H9 (cell line): ENCODE results near the gene NRXN3. TPM values are rescaled to one million over a fixed set of nuclear protein-coding genes. Genes with fewer than 3 reads are reported as not detected.

Experiments
- DNase-seq: peaks from one replicate; pipeline ENCODE4 v3.0.0-alpha.2; 2017
- H2AFZ ChIP-seq: one replicate; pipeline ENCODE4 v1.6.1; 2013; ENCODE audit warnings: mild to moderate bottlenecking, low read length, control low read depth, moderate library complexity
- H2AK5ac ChIP-seq: 2 replicates; pipeline ENCODE4 v1.6.1; 2013; ENCODE audit warnings: low read length, control low read depth, mixed read lengths; ENCODE audit not compliant: insufficient read length
- H2BK120ac ChIP-seq: one replicate; pipeline ENCODE4 v1.6.1; 2013; ENCODE audit warnings: low read depth, mild to moderate bottlenecking, low read length, control low read depth, inconsistent platforms; ENCODE audit not compliant: poor library complexity, severe bottlenecking
- H2BK12ac ChIP-seq: 2 replicates; pipeline ENCODE4 v1.6.1; 2013; ENCODE audit warnings: low read length, control low read depth, mixed read lengths, low read depth; ENCODE audit not compliant: insufficient read length
- H2BK15ac ChIP-seq: 2 replicates; pipeline ENCODE4 v1.6.1; 2013; ENCODE audit warnings: low read depth, low read length, control low read depth
- H2BK20ac ChIP-seq: one replicate; pipeline ENCODE4 v1.6.1; 2013; ENCODE audit warnings: low read depth, mild to moderate bottlenecking, low read length, control low read depth, inconsistent platforms; ENCODE audit not compliant: poor library complexity, severe bottlenecking
- H2BK5ac ChIP-seq: 2 replicates; pipeline ENCODE4 v1.6.1; 2013; ENCODE audit warnings: low read length, control low read depth, mixed read lengths; ENCODE audit not compliant: insufficient read length
- H3K14ac ChIP-seq: 2 replicates; pipeline ENCODE4 v1.6.1; 2013; ENCODE audit warnings: low read length, control low read depth; ENCODE audit not compliant: insufficient read depth
- H3K18ac ChIP-seq: 2 replicates; pipeline ENCODE4 v1.6.1; 2013; ENCODE audit warnings: low read depth, mild to moderate bottlenecking, mixed read lengths, low read length, control low read depth; ENCODE audit not compliant: insufficient read length
- H3K23ac ChIP-seq: 2 replicates; pipeline ENCODE4 v1.6.1; 2013; ENCODE audit warnings: low read length, control low read depth, mixed read lengths, low read depth; ENCODE audit not compliant: insufficient read length
- H3K23me2 ChIP-seq: 2 replicates; pipeline ENCODE4 v1.6.1; 2013; ENCODE audit warnings: low read depth, mild to moderate bottlenecking, mixed read lengths, low read length, control low read depth; ENCODE audit not compliant: insufficient read length, poor library complexity, severe bottlenecking
- H3K27ac ChIP-seq: 2 replicates; pipeline ENCODE4 v1.5.1; 2013; ENCODE audit warnings: low read length, control low read depth, mixed read lengths, low read depth; ENCODE audit not compliant: insufficient read length
- H3K27me3 ChIP-seq: 2 replicates; pipeline ENCODE4 v1.6.1; 2013; ENCODE audit warnings: low read length, control low read depth, inconsistent platforms; ENCODE audit not compliant: insufficient read depth
- H3K4ac ChIP-seq: 2 replicates; pipeline ENCODE4 v1.6.1; 2013; ENCODE audit warnings: low read depth, mild to moderate bottlenecking, control low read depth, inconsistent platforms, low read length, moderate library complexity
- H3K4me1 ChIP-seq: 2 replicates; pipeline ENCODE4 v1.6.1; 2013; ENCODE audit warnings: low read length, control low read depth, inconsistent platforms; ENCODE audit not compliant: insufficient read depth
- H3K4me2 ChIP-seq: 2 replicates; pipeline ENCODE4 v1.6.1; 2013; ENCODE audit warnings: low read length, control low read depth, mixed read lengths; ENCODE audit not compliant: insufficient read length, insufficient read depth
- H3K56ac ChIP-seq: 2 replicates; pipeline ENCODE4 v1.6.1; 2013; ENCODE audit warnings: low read depth, mild to moderate bottlenecking, mixed read lengths, low read length, control low read depth; ENCODE audit not compliant: insufficient read length
- H3K79me1 ChIP-seq: 2 replicates; pipeline ENCODE4 v1.6.1; 2013; ENCODE audit warnings: low read depth, mild to moderate bottlenecking, moderate library complexity, low read length, control low read depth, inconsistent platforms; ENCODE audit not compliant: insufficient read depth, poor library complexity, severe bottlenecking
- H3K79me2 ChIP-seq: 2 replicates; pipeline ENCODE4 v1.6.1; 2013; ENCODE audit warnings: low read length, control low read depth, inconsistent platforms; ENCODE audit not compliant: insufficient read depth
- H3K9ac ChIP-seq: 2 replicates; pipeline ENCODE4 v1.6.1; 2013; ENCODE audit warnings: low read length, control low read depth, mixed read lengths; ENCODE audit not compliant: insufficient read length; ENCODE audit errors: extremely low read depth
- H3K9me3 ChIP-seq: one replicate; pipeline ENCODE4 v1.6.1; 2013; ENCODE audit warnings: low read depth, low read length, inconsistent platforms; ENCODE audit not compliant: control insufficient read depth
- H3T11ph ChIP-seq: one replicate; pipeline ENCODE4 v1.6.1; 2013; ENCODE audit warnings: mild to moderate bottlenecking, low read length, control low read depth, inconsistent platforms
- H4K20me1 ChIP-seq: one replicate; pipeline ENCODE4 v1.6.1; 2013; ENCODE audit not compliant: control insufficient read depth, insufficient read length, insufficient read depth
- H4K5ac ChIP-seq: 2 replicates; pipeline ENCODE4 v1.6.1; 2013; ENCODE audit warnings: low read depth, mild to moderate bottlenecking, mixed read lengths, low read length, control low read depth; ENCODE audit not compliant: insufficient read length
- H4K8ac ChIP-seq: replicated peaks from 2 replicates; pipeline ENCODE4 v1.6.1; 2013; ENCODE audit warnings: low read length, control low read depth, mixed read lengths, low read depth; ENCODE audit not compliant: insufficient read length
- H4K91ac ChIP-seq: 2 replicates; pipeline ENCODE4 v1.6.1; 2013; ENCODE audit warnings: low read depth, mild to moderate bottlenecking, moderate library complexity, mixed read lengths, low read length, control low read depth; ENCODE audit not compliant: insufficient read length
- H3K27ac Mint-ChIP-seq, 3 experiments: 2 replicates in 2 of 3; 3 replicates in 1 of 3; pipeline ENCODE4 v1.8.0; 2020 to 2021; ENCODE audit warnings: mixed read lengths in 3 of 3, mild to moderate bottlenecking in 1 of 3, moderate library complexity in 1 of 3
- H3K27me3 Mint-ChIP-seq: 2 replicates; pipeline ENCODE4 v1.8.0; 2021; ENCODE audit warnings: low read depth, mild to moderate bottlenecking, moderate library complexity, mixed read lengths
- H3K36me3 Mint-ChIP-seq, 3 experiments: 2 replicates in 2 of 3; 3 replicates in 1 of 3; pipeline ENCODE4 v1.8.0; 2020 to 2021; ENCODE audit warnings: low read depth in 3 of 3, mixed read lengths in 3 of 3; ENCODE audit not compliant: insufficient read depth in 1 of 3
- H3K4me1 Mint-ChIP-seq, 2 experiments: 2 replicates each; pipeline ENCODE4 v1.8.0; 2020; ENCODE audit warnings: mixed read lengths in 2 of 2
- H3K4me3 Mint-ChIP-seq, 2 experiments: 2 replicates in 1 of 2; 3 replicates in 1 of 2; pipeline ENCODE4 v1.8.0; 2020 to 2021; ENCODE audit warnings: mild to moderate bottlenecking in 2 of 2, mixed read lengths in 2 of 2, moderate library complexity in 1 of 2
- H3K9me3 Mint-ChIP-seq, 2 experiments: 2 replicates in 1 of 2; 3 replicates in 1 of 2; pipeline ENCODE4 v1.8.0; 2020; ENCODE audit warnings: mild to moderate bottlenecking in 2 of 2, mixed read lengths in 2 of 2, moderate library complexity in 1 of 2
- total RNA-seq: library from RNA; stranded (reverse); gene quantifications from 2 replicates; pipeline ENCODE4 v1.2.1, GENCODE V29; 2021
- TF ChIP-seq, protein P1 (sequence below): fragments of 200-600 bp; sonication (generic); conservative IDR thresholded peaks from 3 replicates; pipeline ENCODE4 v1.8.0; 2021; ENCODE audit warnings: antibody characterized with exemption, mild to moderate bottlenecking

Gene NRXN3
- total RNA-seq, 1 experiment from 2014 or later, result 1.8 TPM

DNA sequence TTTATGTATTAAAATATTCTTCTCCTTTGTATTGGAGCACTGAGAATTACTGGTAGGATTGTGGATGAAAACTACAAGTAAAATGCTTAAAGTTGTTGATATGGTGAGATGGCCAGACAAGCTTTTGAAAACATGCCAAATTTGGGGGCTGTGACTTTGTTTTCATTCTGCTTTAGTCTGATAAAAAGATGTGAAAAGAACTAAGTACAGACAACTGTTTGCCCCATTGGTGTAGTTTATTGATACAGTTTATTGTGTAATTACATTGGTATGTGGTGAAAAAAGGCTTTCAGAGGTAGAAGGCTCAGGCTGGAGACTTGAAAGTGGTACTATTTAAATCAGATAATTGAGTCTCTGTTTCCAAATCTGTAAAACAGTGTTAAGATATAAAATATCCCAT is 1294.3 kb downstream of the NRXN3 start:
- H3K23me2 ChIP-seq, result no peaks in the 10 kb centered on the region
- H2BK15ac ChIP-seq, result no peak overlapping the region
- H2BK12ac ChIP-seq, result no peak overlapping the region
- no peak overlapping the region for H2AK5ac ChIP-seq
- H3K27ac ChIP-seq, result no peak overlapping the region
- TF ChIP-seq, protein P1, sequence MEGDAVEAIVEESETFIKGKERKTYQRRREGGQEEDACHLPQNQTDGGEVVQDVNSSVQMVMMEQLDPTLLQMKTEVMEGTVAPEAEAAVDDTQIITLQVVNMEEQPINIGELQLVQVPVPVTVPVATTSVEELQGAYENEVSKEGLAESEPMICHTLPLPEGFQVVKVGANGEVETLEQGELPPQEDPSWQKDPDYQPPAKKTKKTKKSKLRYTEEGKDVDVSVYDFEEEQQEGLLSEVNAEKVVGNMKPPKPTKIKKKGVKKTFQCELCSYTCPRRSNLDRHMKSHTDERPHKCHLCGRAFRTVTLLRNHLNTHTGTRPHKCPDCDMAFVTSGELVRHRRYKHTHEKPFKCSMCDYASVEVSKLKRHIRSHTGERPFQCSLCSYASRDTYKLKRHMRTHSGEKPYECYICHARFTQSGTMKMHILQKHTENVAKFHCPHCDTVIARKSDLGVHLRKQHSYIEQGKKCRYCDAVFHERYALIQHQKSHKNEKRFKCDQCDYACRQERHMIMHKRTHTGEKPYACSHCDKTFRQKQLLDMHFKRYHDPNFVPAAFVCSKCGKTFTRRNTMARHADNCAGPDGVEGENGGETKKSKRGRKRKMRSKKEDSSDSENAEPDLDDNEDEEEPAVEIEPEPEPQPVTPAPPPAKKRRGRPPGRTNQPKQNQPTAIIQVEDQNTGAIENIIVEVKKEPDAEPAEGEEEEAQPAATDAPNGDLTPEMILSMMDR, result no peak
- no peaks in the 10 kb centered on the region for H3K27me3 ChIP-seq
- H3K4me1 ChIP-seq, result peaks cover 6% of the 10 kb centered on the region; the same call in 1 of the 2 replicates
- no peak overlapping the region for H3K18ac ChIP-seq
- no peak overlapping the region for H3T11ph ChIP-seq
- H2BK120ac ChIP-seq, result no peak overlapping the region
- H3K27ac Mint-ChIP-seq, result no peak overlapping the region; a peak in 1 of 7 replicates
- no peak overlapping the region for H3K14ac ChIP-seq
- no peaks in the 10 kb centered on the region for H3K9me3 ChIP-seq
- H3K4ac ChIP-seq, result no peak overlapping the region
- H3K9ac ChIP-seq, result no peak overlapping the region
- no peak overlapping the region for H2AFZ ChIP-seq
- no peaks in the 10 kb centered on the region for H3K27me3 Mint-ChIP-seq
- H3K4me1 Mint-ChIP-seq, result peaks cover 9 to 15% of the 10 kb centered on the region in 2 experiments
- no peak overlapping the region for H3K4me2 ChIP-seq
- no peak overlapping the region for H3K23ac ChIP-seq
- H4K20me1 ChIP-seq, result no peaks in the 10 kb centered on the region
- no peak for DNase-seq
- no peak overlapping the region for H2BK20ac ChIP-seq
- H3K36me3 Mint-ChIP-seq, result no peaks in the 10 kb centered on the region
- H4K91ac ChIP-seq, result no peak overlapping the region
- H3K79me1 ChIP-seq, result no peaks in the 10 kb centered on the region
- H4K5ac ChIP-seq, result no peak overlapping the region
- no peak overlapping the region for H3K4me3 Mint-ChIP-seq
- H3K79me2 ChIP-seq, result no peaks in the 10 kb centered on the region
- no peak overlapping the region for H3K56ac ChIP-seq
- H4K8ac ChIP-seq, result no peak overlapping the region
- H3K9me3 Mint-ChIP-seq, result no peaks in the 10 kb centered on the region
- no peak overlapping the region for H2BK5ac ChIP-seq
